ENCODE data around the gene RHBDD1. TPM values are rescaled to one million over a fixed set of nuclear protein-coding genes. Genes with fewer than 3 reads are reported as not detected.

Gene RHBDD1
- polyA plus RNA-seq, 5 donors, result 17.3 to 26.2 (median 24.2) TPM

- no peak for DNase-seq
Observed at GRCh38 chr2:226885769-226886435, 50.0 kb downstream of the RHBDD1 start.

GRCh38 chr2:226887940-226888339 lies 52.1 kb downstream of the RHBDD1 start:
- DNase-seq, result no peak

- DNase-seq, result no peak
Observed at GRCh38 chr2:226888378-226888965, 52.6 kb downstream of the RHBDD1 start.

- DNase-seq, result no peak
Observed at GRCh38 chr2:226888971-226889370, 53.1 kb downstream of the RHBDD1 start.

GRCh38 chr2:226890286-226890685 lies 54.4 kb downstream of the RHBDD1 start:
- DNase-seq, result no peak

- no peak for DNase-seq
Observed at GRCh38 chr2:226891780-226892590, 56.1 kb downstream of the RHBDD1 start.

GRCh38 chr2:226892729-226893128 lies 56.9 kb downstream of the RHBDD1 start:
- DNase-seq, result no peak

- no peak for DNase-seq
Observed at GRCh38 chr2:226893216-226893615, 57.4 kb downstream of the RHBDD1 start.

GRCh38 chr2:226894752-226895151 lies 58.9 kb downstream of the RHBDD1 start:
- DNase-seq, result no peak

GRCh38 chr2:226895579-226895978 lies 59.7 kb downstream of the RHBDD1 start:
- DNase-seq, result no peak

GRCh38 chr2:226898121-226898520 lies 62.3 kb downstream of the RHBDD1 start:
- no peak for DNase-seq

- DNase-seq, result peak in 1 of 2 donors; percentile 14
Observed at GRCh38 chr2:226898897-226899296, 63.0 kb downstream of the RHBDD1 start.

- no peak for DNase-seq
Observed at GRCh38 chr2:226902041-226902966, 66.5 kb downstream of the RHBDD1 start.

- DNase-seq, result no peak
Observed at GRCh38 chr2:226903179-226903578, 67.3 kb downstream of the RHBDD1 start.

- no peak for DNase-seq
Observed at GRCh38 chr2:226904592-226904991, 68.7 kb downstream of the RHBDD1 start.

- DNase-seq, result no peak
Observed at GRCh38 chr2:226905718-226906117, 69.9 kb downstream of the RHBDD1 start.

- DNase-seq, result no peak
Observed at GRCh38 chr2:226906163-226906693, 70.4 kb downstream of the RHBDD1 start.

- no peak for DNase-seq
Observed at GRCh38 chr2:226909126-226909525, 73.3 kb downstream of the RHBDD1 start.

- no peak for DNase-seq
Observed at GRCh38 chr2:226909836-226910235, 74.0 kb downstream of the RHBDD1 start.

- DNase-seq, result no peak
Observed at GRCh38 chr2:226910384-226910783, 74.5 kb downstream of the RHBDD1 start.

- no peak for DNase-seq
Observed at GRCh38 chr2:226911932-226912331, 76.1 kb downstream of the RHBDD1 start.

- DNase-seq, result no peak
Observed at GRCh38 chr2:226913641-226914040, 77.8 kb downstream of the RHBDD1 start.
